ENCODE results near the gene COL9A2.
"Not testable (repeated sequence)": the region's sequence is repeated elsewhere in the genome, so short reads cannot be mapped to it uniquely, and the experiment has no call there.

Gene COL9A2

GRCh38 chr1:40316595-40317393 lies at the start of gene COL9A2:
COL9A2 (minus strand) TSS chr1:40317286; CDS start chr1:40317197, 89 bp downstream.
- peak; percentile 69 for DNase-seq

DNA sequence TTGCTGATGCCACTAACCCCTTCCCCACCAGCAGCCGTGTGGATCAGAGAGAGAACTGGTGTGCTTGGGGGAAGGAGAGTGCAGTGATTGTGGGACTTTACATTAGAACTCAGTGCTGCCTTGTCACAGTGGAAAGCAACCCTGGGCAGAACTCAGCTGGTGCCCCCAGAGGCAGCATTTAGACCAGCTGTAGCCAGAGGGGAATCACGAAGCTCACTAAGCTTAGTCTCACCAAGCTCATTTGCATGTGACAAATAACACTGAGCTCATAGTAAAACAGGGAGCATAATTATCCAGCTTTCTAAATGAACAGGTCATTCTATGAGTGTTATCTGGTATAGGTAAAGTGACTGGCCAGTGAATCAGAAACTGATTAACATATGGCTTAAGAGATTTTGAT lies 46.6 kb upstream of the COL9A2 start:
- DNase-seq: no peak

DNA sequence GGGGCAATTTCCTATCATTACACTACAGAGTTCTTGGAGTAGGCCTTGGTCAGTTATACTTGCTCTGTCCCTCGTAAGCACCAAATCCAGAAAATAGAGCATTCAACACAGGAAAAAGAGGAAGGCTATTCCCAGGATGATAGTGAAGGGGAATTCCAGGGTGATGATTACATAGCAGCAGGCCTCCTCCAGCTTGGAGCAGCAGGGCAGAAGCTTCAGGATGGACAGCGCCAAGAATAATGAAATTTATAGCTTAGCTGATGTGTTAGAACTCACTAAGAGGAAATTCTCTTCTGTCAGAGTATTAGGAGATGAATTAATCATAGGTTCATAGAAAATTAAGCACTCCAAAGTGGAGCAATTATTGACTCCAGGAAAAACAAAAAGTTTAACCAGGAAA lies 45.6 kb upstream of the COL9A2 start:
- no peak for DNase-seq

- DNase-seq: no peak
Measured at GRCh38 chr1:40362199-40362598, 45.1 kb upstream of the COL9A2 start.

GRCh38 chr1:40361637-40362036 lies 44.6 kb upstream of the COL9A2 start:
- DNase-seq: no peak

GRCh38 chr1:40361201-40361600 lies 44.1 kb upstream of the COL9A2 start:
- no peak for DNase-seq

- no peak for DNase-seq
Measured at GRCh38 chr1:40360631-40361030, 43.5 kb upstream of the COL9A2 start.

GRCh38 chr1:40357625-40358024 lies 40.5 kb upstream of the COL9A2 start:
- DNase-seq: no peak

- DNase-seq: no peak
Measured at GRCh38 chr1:40353082-40353481, 36.0 kb upstream of the COL9A2 start.

DNA sequence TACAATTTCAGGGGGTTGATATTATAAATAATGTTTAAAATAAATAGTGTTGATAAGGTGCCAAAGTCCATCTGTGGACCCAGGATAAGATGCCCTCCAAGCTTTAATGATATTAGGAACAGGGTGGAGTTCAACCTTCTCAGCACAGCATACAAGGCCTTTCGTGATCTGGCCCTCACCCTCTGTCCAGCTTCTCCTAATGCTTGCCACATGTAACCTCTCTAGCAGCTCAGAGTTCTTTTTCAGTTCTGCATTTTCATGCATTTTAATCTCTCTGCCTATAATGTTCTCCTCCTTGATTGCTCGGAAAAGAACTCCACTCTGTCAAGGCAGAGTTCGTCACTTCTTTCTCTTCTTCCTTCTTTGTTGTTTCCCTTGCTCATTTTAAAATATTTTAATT lies 35.0 kb upstream of the COL9A2 start:
- DNase-seq: no peak

DNA sequence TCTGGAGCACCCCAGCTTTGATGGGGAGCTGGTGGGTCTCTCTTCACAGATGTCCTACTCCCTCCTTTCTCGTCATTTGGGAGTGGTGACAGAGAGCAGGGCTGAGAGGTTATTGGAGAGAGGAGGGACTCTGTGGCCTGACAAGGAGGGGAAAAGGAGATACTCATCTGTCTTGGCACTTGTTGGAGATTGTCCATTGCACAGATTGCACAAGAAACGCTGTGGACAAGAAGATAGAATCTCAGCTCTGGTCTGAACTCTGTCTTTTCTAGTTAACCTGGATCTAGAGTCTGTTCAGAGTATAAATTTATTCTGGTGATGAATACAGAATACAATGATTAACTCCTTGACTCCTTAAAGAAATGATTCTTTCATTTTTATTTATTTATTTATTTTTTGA lies 34.0 kb upstream of the COL9A2 start:
- no peak for DNase-seq

DNA sequence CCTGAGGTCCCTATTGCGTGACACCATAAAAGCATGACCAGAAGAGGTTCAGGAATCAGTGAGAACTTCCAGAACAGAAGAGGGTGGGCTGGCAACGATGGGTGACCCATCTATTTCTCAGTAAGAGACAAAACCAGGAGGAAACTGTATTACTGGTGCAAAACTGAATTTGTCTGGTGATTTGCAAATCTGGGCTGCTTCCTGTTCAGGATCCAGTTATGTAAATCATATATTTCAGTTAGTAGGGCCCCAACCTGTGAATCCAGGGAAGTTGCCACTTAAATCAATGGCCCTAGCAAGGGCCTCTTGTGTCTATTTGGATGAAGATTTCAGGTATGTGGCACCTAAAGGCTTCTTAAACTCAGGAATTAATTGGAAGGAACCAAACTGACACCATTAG lies 33.3 kb upstream of the COL9A2 start:
- no peak for DNase-seq

- DNase-seq: no peak
Measured at GRCh38 chr1:40344597-40344996, 27.5 kb upstream of the COL9A2 start.

DNA sequence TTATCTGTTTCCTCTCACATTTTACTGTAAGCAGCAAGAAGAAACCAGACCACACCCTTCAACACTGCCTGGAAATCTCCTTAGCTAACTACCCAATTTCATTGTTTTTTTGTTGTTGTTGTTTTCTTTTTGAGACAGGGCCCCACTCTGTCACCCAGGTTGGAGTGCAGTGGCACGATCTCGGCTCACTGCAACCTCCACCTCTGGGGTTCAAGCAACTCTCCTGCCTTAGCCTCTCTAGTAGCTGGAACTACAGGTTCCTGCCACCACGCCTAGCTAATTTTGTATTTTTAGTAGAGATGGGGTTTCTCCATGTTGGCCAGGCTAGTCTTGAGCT lies 25.3 kb upstream of the COL9A2 start:
- not testable (repeated sequence) for DNase-seq

DNA sequence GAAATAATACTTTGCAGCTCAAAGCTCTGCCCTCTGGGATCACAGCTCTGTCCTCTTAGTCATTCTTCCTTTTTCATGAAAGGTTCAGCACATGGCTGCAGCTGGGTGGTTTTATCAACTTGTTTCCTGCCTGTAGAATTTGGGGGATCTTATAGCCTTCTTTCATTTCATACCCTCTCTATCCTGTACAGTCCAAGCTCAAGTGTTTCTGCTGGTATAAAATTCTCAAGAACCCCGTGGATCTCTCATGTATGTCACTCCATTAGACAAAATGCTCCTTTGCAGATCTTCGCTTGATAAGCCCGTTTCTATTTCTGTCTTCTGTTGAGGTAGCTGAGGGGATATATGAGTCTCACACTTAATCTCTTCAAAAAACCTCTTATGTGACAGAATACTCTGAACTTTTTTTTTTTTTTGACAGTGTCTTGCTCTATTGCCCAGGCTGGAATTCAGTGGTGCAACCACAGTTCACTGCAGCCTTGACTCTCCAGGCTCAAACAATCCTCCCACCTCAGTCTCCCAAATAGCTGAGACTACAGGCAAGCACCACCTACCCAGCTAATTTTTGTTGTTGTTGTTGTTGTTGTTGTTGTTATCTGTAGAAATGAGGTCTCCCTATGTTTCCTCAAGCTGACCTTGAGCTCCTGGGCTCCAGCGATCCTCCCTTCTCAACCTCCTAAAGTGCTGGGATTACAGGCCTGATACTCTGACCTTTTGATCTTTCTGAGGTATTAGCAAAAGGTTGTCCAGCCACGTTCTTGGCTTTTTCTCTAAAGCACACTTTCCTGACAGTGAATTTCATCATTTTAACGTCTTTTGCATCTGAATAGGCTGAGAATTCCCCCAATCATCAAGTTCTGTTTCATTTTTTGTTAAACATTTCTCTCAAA lies 24.6 kb upstream of the COL9A2 start:
- DNase-seq: no peak

DNA sequence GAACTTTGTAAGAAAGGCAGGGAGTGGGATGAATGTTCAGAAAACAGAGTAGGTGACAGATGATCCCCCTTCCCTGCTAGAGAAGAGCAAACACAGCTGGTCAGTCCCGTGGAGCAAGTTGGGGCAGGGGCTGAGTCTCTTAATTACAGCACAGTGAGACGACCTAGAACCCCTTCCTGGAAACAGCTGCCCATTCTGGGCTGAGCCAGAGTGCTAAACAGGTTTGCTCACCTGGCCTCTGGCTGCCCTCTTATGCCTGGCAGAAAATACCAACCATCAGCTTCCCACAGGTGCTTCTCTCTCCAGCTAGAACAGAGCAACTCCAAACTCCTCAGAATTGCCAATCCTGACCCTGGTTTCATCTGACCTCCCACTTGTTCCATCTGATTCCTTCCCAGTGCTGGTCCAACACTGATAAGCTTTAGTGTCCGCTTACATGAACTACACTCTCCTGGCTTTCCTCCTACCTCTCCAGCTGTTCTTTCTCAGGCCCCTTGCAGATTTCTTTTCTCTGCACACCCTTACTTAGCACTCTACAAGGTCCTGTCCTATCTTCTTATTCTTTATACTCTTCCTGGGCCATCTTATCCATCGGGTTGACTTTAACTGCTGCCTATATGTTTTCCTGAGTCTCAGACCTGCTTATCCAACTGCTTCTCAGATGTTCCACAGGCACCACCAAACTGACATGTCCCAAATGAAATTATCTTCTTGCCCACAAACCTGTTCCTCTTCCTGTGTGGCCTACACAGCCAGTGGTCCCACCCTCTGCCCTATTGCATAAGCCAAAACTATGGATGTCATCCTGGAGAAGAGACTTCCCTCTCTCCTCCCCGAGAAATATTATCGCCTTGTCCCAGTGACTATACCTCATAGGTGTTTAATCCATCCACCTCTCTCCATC lies 22.6 kb upstream of the COL9A2 start:
- DNase-seq: no peak

DNA sequence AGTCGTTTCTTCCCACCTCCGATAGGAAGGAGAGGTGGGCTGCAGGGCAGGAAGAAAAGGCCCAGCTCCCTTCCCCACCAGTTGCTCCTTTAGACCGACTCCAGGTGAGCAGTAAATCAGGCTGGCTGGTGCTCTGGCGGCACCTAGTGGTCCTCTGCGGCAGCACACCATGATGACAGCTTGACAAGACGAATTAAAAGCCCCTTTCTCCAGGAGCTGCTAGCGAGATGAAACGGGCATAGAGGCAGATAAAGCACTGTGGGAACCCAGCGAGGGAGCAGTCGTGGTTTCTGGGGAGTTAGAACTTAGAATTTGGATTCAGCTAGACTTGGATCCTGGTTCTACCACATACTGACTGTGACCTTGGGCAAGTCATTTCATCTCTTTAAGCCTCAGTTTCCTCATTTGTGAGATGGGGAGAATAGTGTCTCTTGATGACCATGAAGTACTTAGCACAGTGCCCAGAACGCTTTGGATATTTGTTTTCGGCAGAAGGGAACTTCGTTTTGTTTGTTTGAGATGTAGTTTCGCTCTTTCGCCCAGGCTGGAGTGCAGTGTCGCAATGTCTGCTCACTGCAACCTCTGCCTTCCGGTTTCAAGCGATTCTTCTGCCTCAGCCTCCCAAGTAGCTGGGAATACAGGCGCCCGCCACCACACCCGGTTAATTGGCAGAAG lies 21.8 kb upstream of the COL9A2 start:
- DNase-seq: peak; percentile 78

DNA sequence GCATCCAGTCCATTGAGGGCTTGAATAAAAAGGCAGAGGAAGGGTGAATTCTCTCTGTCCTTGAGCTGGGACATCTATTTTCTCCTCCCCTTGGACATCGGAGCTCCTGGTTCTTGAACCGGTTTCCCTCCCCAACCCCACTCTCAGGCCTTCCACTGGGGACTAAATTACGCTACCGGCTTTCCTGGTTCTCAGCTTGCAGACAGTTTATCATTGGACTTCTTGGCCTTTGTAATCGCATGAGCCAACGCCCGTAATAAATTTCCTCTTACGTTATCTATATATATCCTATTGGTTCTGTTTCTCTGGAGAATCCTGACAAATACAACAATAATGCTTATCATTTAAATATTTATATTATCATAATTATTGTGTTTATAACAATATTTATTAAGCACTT lies 20.4 kb upstream of the COL9A2 start:
- DNase-seq: no peak

DNA sequence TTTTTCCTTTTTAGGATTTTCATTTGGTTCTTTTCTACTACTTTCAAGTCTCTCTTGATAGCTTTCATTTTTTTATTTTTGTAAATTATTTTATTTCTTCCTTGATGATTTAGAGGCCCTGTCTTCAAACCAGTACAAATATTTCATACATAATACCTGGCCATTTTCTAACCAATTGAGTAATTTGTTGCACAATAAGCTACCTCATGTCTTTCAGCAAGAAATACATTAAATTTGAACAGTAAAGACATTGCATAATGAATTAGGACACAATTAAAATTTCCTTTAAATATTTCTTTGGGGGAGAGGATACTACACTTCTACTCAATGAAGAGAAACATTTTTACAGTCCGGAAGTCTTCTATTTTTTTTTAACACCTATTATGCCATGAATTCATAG lies 15.6 kb upstream of the COL9A2 start:
- no peak for DNase-seq

DNA sequence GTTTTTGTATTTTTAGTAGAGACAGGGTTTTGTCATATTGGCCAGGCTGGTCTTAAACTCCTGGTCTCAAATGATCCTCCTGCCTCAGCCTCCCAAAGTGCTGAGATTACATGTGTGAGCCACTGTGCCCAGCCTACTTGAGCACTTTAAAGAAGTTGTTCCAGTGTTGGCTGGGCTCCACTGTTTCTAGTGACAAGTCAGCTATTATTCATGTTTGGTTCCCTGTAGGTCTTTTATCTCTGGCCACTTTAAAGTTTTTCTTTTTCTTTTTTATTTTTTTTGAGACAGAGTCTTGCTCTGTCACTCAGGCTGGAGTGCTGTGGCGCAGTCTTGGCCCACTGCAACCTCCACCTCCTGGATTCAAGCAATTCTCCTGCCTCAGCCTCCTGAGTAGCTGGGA lies 14.3 kb upstream of the COL9A2 start:
- DNase-seq: not testable (repeated sequence)

DNA sequence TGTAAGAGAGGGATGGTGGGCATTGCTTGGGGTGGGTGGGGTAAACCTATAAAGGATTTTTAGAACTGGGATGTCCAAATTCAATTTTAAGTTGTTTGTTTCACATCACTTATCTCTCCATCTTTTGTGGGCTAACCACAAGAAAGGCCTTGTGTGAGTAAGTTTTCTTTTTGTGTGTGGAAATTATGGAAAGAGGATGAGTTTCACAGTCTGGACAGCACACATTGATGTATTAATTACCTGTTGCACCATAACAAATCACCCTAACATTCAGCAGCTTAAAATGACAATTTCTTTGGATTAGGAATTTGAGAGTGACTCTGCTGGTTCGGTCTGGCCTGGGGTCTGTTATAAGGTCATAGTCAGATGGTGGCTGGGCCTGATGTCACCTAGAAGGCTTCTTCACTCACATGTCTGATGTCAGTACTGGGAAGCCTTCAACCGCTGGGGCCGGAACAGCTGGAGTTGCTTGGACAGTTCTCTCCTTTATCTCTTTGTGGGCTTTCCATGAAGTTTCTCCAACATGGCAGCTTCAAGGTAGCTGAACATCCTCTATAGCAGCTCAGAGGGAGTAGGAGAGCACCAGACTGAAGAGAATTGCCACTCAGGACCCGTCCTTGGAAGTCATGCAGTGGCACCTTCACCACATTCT lies 2.0 kb upstream of the COL9A2 start:
- no peak for DNase-seq

- DNase-seq: no peak
Measured at GRCh38 chr1:40318476-40318875, 1.4 kb upstream of the COL9A2 start.
